OCI-LY1 (cell line): ENCODE data around the gene IMPA2.

ENCODE experiments used
- CTCF ChIP-seq: fragments of 200-600 bp; sonication (generic), shearing (Covaris generic); IDR thresholded peaks from 2 replicates; pipeline ENCODE4 v1.5.1; 2017; ENCODE audit warnings: mild to moderate bottlenecking, antibody characterized with exemption, low read length, moderate library complexity, mixed read lengths
- EZH2 ChIP-seq: fragments of 200-600 bp; sonication (generic), shearing (Covaris generic); IDR thresholded peaks from 2 replicates; pipeline ENCODE4 v1.8.0; 2017; ENCODE audit warnings: borderline replicate concordance, mixed run types, mild to moderate bottlenecking, antibody characterized with exemption, low read length, moderate library complexity, mixed read lengths

- TF ChIP-seq CTCF, result no peak
- TF ChIP-seq EZH2, result no peak
Measured at GRCh38 chr18:11932393-11932792, 48.9 kb upstream of the IMPA2 start.
